Suprapubic skin (tissue), 4 donors: ENCODE data around the gene COL19A1. TPM values are rescaled to one million over a fixed set of nuclear protein-coding genes. Genes with fewer than 3 reads are reported as not detected.

Experiments
- DNase-seq, 2 donors: peaks; one replicate each; pipeline ENCODE4 v3.0.0-alpha.2; 2019; ENCODE audit warnings: low spot score in 2 of 2
- H3K27ac ChIP-seq: fragments of 200-600 bp; sonication (generic); one replicate; pipeline ENCODE4 v1.5.1; 2019
- H3K27me3 ChIP-seq: fragments of 200-600 bp; sonication (generic); one replicate; pipeline ENCODE4 v1.5.1; 2019
- H3K36me3 ChIP-seq: fragments of 200-600 bp; sonication (generic); one replicate; pipeline ENCODE4 v1.5.1; 2019
- H3K4me1 ChIP-seq: fragments of 200-600 bp; sonication (generic); one replicate; pipeline ENCODE4 v1.5.1; 2019
- H3K4me3 ChIP-seq: fragments of 200-600 bp; sonication (generic); one replicate; pipeline ENCODE4 v1.5.1; 2019; ENCODE audit warnings: mild to moderate bottlenecking
- H3K9me3 ChIP-seq: fragments of 200-600 bp; sonication (generic); one replicate; pipeline ENCODE4 v1.5.1; 2019
- EP300 ChIP-seq: sonication (generic); formaldehyde crosslinking; IDR thresholded peaks from one replicate; pipeline ENCODE4 v1.6.1; 2017; ENCODE audit warnings: antibody characterized with exemption
- POLR2A ChIP-seq, 2 donors: fragments of 450-650 bp; IDR thresholded peaks; one replicate each; pipeline ENCODE4 v1.6.1; 2017; ENCODE audit warnings: antibody characterized with exemption in 2 of 2, mild to moderate bottlenecking in 2 of 2, moderate library complexity in 2 of 2
- POLR2AphosphoS5 ChIP-seq, 3 donors: sonication (generic); formaldehyde crosslinking; IDR thresholded peaks; one replicate each; pipeline ENCODE4 v1.6.1; 2017; ENCODE audit warnings: antibody characterized with exemption in 3 of 3
- WGBS: methylation state at CpG from one replicate; pipeline ENCODE4 v1.1.5; 2018; 5-methylcytosine and 5-hydroxymethylcytosine counted together
- total RNA-seq, 4 donors: library from RNA; depleted of rRNA; stranded (reverse); fragments of >200 nt; gene quantifications; one replicate each; pipeline ENCODE4 v1.1.0, GENCODE V29; 2016
- TF ChIP-seq, protein P1 (sequence below), 2 donors: fragments of 200-600 bp in 1 of 2; fragments of 450-650 bp in 1 of 2; sonication (generic) in 1 of 2; IDR thresholded peaks; one replicate each; pipeline ENCODE4 v1.5.1; 2016 to 2019; ENCODE audit warnings: antibody characterized with exemption in 2 of 2, mild to moderate bottlenecking in 1 of 2, moderate library complexity in 1 of 2

The COL19A1 gene
- total RNA-seq, 4 donors from 2014 or later = 0.10 TPM; not detected in 3

DNA sequence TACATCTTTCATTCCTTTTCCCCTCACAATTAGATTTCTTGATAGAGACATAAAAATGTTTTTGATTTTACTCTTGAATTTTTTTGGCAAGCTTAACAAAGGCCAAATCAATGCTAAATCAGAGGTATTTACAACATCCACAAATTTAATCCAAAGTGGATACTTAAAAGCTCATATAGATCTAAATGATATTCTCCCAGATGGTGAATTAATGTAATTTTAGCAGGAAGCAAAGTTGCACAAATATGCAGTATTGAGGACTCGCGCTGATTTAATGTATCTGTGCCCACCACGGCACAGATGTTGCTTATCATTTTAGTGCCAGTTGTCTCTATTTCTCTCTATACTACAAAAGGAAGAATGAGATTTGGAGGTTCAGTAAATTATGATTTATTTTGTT is 167.4 kb downstream of the COL19A1 start:
- H3K36me3 ChIP-seq = no peaks in the 10 kb centered on the region
- TF ChIP-seq, protein P1, sequence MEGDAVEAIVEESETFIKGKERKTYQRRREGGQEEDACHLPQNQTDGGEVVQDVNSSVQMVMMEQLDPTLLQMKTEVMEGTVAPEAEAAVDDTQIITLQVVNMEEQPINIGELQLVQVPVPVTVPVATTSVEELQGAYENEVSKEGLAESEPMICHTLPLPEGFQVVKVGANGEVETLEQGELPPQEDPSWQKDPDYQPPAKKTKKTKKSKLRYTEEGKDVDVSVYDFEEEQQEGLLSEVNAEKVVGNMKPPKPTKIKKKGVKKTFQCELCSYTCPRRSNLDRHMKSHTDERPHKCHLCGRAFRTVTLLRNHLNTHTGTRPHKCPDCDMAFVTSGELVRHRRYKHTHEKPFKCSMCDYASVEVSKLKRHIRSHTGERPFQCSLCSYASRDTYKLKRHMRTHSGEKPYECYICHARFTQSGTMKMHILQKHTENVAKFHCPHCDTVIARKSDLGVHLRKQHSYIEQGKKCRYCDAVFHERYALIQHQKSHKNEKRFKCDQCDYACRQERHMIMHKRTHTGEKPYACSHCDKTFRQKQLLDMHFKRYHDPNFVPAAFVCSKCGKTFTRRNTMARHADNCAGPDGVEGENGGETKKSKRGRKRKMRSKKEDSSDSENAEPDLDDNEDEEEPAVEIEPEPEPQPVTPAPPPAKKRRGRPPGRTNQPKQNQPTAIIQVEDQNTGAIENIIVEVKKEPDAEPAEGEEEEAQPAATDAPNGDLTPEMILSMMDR (IDR thresholded peaks at IDR 0.05) = no peak
- 81% methylated on average over 3 of the region's 3 CpGs for WGBS
- H3K4me1 ChIP-seq = no peaks in the 10 kb centered on the region
- no peak overlapping the region for H3K27ac ChIP-seq
- no peaks in the 10 kb centered on the region for H3K9me3 ChIP-seq
- no peaks in the 10 kb centered on the region for H3K27me3 ChIP-seq
- no peak overlapping the region for H3K4me3 ChIP-seq
- DNase-seq = no peak

DNA sequence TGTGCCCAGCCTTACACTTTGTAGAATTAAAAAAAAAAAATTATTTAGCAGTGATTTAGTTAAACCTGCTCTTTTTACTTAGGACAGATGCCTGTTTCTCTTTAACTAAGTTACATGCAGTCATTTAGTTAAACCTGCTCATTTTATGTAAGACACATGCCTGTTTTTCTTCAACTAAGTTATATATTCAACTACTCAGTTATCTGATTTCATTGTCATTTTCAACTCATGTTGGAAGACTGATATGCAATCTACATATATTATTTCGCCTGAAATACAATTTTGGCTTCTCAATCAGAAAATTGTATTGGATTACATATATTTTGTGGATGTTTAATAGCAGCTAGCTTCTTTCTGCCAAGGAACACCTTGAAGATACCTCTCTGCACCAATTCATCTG is 171.1 kb downstream of the COL19A1 start:
- Histone ChIP-seq H3K27ac (no peak overlapping the region), H3K27me3 (no peaks in the 10 kb centered on the region), H3K9me3 (no peaks in the 10 kb centered on the region), H3K36me3 (no peaks in the 10 kb centered on the region), H3K4me1 (no peaks in the 10 kb centered on the region), H3K4me3 (no peak overlapping the region)
- no peak for TF ChIP-seq EP300
- TF ChIP-seq, protein P1 (IDR thresholded peaks at IDR 0.05) = no peak
- no peak for TF ChIP-seq POLR2AphosphoS5 (IDR thresholded peaks at IDR 0.05)
- TF ChIP-seq POLR2A (IDR thresholded peaks at IDR 0.05) = no peak
- no peak for DNase-seq
- 67% methylated on average over 1 of the region's 1 CpG for WGBS

DNA sequence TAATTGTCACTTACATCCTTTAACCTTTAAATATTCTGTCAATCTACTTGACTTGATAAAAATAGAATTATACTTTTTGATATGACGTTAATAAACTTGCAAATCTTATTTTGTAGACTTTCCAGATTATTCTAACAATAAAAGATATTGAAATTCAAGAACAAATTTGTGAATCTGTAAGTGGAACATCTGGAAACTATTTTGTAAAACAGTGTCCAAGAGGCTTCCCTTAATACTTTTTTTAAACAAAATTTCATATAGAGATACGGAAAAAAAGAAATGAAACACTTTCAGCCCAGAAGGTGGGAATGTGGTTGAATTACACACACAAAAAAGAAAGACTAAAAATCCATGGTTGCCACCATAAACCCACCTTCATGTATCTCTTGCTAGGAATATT is 174.4 kb downstream of the COL19A1 start:
- TF ChIP-seq, protein P1 (IDR thresholded peaks at IDR 0.05) = no peak
- TF ChIP-seq EP300 (no peak), POLR2A (IDR thresholded peaks at IDR 0.05) (no peak), POLR2AphosphoS5 (IDR thresholded peaks at IDR 0.05) (no peak)
- H3K27me3 ChIP-seq = no peaks in the 10 kb centered on the region
- no peak for DNase-seq
- no peak overlapping the region for H3K27ac ChIP-seq
- no peak overlapping the region for H3K4me3 ChIP-seq
- H3K4me1 ChIP-seq = no peaks in the 10 kb centered on the region
- WGBS = 50% methylated on average over 2 of the region's 2 CpGs
- no peaks in the 10 kb centered on the region for H3K9me3 ChIP-seq
- no peaks in the 10 kb centered on the region for H3K36me3 ChIP-seq

DNA sequence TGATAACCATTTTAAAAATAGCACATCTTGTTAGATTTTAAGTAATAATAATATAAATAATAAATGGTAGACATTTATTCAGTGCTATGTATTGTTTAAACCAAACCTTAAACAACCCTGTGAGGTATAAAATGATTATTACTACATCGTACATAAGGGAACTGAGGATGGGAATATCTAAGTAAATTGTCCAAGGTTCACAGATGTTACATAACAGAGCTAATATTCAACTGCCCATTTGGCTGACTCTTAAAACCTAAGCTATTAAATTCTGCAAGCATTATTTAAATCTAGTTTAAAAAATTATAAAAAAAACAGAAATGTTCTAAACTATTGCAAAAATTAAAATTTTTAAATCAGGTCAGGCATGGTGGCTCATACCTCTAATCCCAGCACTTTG is 175.1 kb downstream of the COL19A1 start:
- Histone ChIP-seq H3K4me3 (no peak overlapping the region), H3K9me3 (no peaks in the 10 kb centered on the region), H3K36me3 (no peaks in the 10 kb centered on the region), H3K4me1 (no peaks in the 10 kb centered on the region), H3K27ac (no peak overlapping the region), H3K27me3 (no peaks in the 10 kb centered on the region)
- DNase-seq = no peak
- WGBS = 88% methylated on average over 1 of the region's 1 CpG
- TF ChIP-seq POLR2AphosphoS5 (IDR thresholded peaks at IDR 0.05) (no peak), POLR2A (IDR thresholded peaks at IDR 0.05) (no peak), EP300 (no peak)
- TF ChIP-seq, protein P1 (IDR thresholded peaks at IDR 0.05) = no peak

DNA sequence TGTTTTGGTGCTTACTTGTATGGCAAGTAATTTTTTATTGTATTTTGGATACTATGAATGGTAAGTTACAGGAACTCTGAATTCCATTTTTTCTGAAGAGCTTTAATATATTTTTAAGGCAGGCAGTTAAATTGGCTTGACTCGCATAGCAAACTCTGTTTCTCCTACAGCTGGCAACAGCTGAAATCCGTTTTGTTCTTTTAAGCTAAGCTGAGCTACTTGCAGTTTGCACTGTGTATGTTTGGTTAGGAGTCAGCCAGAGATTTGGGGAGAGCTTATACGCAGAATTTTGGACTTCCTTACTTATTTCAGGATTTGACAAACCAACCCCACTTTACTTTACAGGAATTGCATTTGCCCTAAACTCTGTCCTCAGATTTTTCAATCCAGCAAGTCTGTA is 179.1 kb downstream of the COL19A1 start:
- no peaks in the 10 kb centered on the region for H3K27me3 ChIP-seq
- no peaks in the 10 kb centered on the region for H3K36me3 ChIP-seq
- no peak for DNase-seq
- WGBS = 71% methylated on average over 3 of the region's 3 CpGs
- H3K9me3 ChIP-seq = no peaks in the 10 kb centered on the region
- H3K4me3 ChIP-seq = no peak overlapping the region
- no peak overlapping the region for H3K27ac ChIP-seq
- no peaks in the 10 kb centered on the region for H3K4me1 ChIP-seq
- TF ChIP-seq EP300 = no peak
- TF ChIP-seq POLR2A (IDR thresholded peaks at IDR 0.05) = no peak
